Duodenal mucosa (tissue), 2 donors: ENCODE data around the gene HACD2.

ENCODE experiments used
- H3K27ac ChIP-seq: one replicate; pipeline ENCODE4 v1.7.0; 2013; ENCODE audit warnings: low read depth, low read length
- H3K27me3 ChIP-seq, 2 donors: one replicate each; pipeline ENCODE4 v1.7.0; 2013; ENCODE audit warnings: low read length in 2 of 2, control low read depth in 1 of 2; ENCODE audit not compliant: insufficient read depth in 2 of 2, control insufficient read depth in 1 of 2
- H3K36me3 ChIP-seq, 2 donors: one replicate each; pipeline ENCODE4 v1.7.0; 2013; ENCODE audit warnings: low read length in 2 of 2, control low read depth in 1 of 2; ENCODE audit not compliant: insufficient read depth in 2 of 2, control insufficient read depth in 1 of 2
- H3K4me1 ChIP-seq, 2 donors: one replicate each; pipeline ENCODE4 v1.7.0; 2013; ENCODE audit warnings: low read length in 2 of 2, control low read depth in 1 of 2; ENCODE audit not compliant: insufficient read depth in 2 of 2, control insufficient read depth in 1 of 2
- H3K4me3 ChIP-seq, 2 donors: one replicate each; pipeline ENCODE4 v1.7.0; 2013; ENCODE audit warnings: low read length in 2 of 2, low read depth in 1 of 2
- H3K9ac ChIP-seq, 2 donors: one replicate each; pipeline ENCODE4 v1.7.0; 2013; ENCODE audit warnings: low read length in 2 of 2, low read depth in 1 of 2
- H3K9me3 ChIP-seq, 2 donors: one replicate each; pipeline ENCODE4 v1.7.0; 2013; ENCODE audit warnings: low read length in 2 of 2, control low read depth in 1 of 2; ENCODE audit not compliant: control insufficient read depth in 1 of 2

Gene HACD2

DNA sequence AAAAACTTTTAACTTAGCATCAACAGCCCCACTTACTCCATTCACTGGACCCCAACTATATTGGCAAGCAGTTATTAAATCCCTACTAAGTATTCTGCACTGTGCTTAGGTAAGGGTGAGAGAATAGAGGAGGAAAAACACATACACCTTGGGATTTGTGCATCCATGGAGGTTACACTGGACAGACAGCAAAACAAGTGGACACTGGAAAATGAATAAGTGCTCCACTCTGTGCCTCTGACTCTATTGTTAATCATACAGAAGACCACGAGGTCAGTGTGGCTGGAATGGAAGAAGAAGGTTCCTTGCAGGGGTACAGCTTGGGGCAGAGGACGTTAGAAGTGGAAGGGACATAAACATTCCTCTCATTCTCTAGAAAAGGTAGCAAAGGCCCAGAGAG lies 139.2 kb downstream of the HACD2 start:
- Histone ChIP-seq H3K27ac (no peak overlapping the region), H3K9ac (no peak overlapping the region), H3K4me3 (peak overlapping the region in 1 of 2 donors; percentile 2), H3K36me3 (no peaks in the 10 kb centered on the region), H3K27me3 (peaks cover 17 to 25% of the 10 kb centered on the region in 2 donors), H3K9me3 (no peaks in the 10 kb centered on the region), H3K4me1 (peaks cover 3 to 16% of the 10 kb centered on the region in 2 donors)

GRCh38 chr3:123444744-123445143 lies 140.1 kb downstream of the HACD2 start:
- H3K9ac ChIP-seq, result no peak overlapping the region

GRCh38 chr3:123444023-123444422 lies 140.8 kb downstream of the HACD2 start:
- no peak overlapping the region for H3K9ac ChIP-seq
- no peak overlapping the region for H3K27ac ChIP-seq
- H3K9me3 ChIP-seq, result no peaks in the 10 kb centered on the region
- H3K36me3 ChIP-seq, result no peaks in the 10 kb centered on the region
- H3K27me3 ChIP-seq, result peaks cover 9 to 16% of the 10 kb centered on the region in 2 donors
- no peak overlapping the region for H3K4me3 ChIP-seq
- peaks cover 0 to 6% of the 10 kb centered on the region in 2 donors for H3K4me1 ChIP-seq

More at GRCh38 chr3:123444744-123445143, 140.1 kb downstream of the HACD2 start:
- no peak overlapping the region for H3K4me3 ChIP-seq
- H3K4me1 ChIP-seq, result peaks cover 0 to 7% of the 10 kb centered on the region in 2 donors
- no peak overlapping the region for H3K27ac ChIP-seq
- no peaks in the 10 kb centered on the region for H3K9me3 ChIP-seq
- peaks cover 9 to 17% of the 10 kb centered on the region in 2 donors for H3K27me3 ChIP-seq
- no peaks in the 10 kb centered on the region for H3K36me3 ChIP-seq

DNA sequence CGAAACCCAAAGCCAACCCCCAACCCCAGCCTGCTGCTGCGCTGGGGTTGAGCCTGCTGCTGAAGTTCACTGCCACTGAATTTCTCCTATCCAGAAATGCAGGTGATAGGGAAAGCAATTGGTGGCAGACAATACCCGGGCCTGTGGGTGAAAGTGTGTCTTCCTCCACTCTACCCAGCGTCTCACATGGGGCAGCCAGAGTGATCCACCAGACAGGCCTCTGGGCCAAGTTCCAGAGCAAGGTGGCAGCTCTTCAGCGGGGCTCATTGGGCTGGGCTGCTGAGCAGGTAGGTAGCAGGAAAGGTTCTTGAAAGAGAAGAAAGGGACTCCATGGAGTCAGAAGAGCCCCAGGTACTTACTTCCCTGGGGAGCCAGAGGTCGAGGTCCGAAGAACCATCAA lies 141.9 kb downstream of the HACD2 start:
- Histone ChIP-seq H3K36me3 (no peaks in the 10 kb centered on the region), H3K27me3 (peaks cover 9% of the 10 kb centered on the region in 2 donors), H3K27ac (no peak overlapping the region), H3K9ac (no peak overlapping the region), H3K4me3 (no peak overlapping the region), H3K9me3 (no peaks in the 10 kb centered on the region), H3K4me1 (no peaks in the 10 kb centered on the region)

- Histone ChIP-seq H3K27ac (no peak overlapping the region), H3K9ac (no peak overlapping the region), H3K4me3 (no peak overlapping the region), H3K4me1 (no peaks in the 10 kb centered on the region), H3K27me3 (peaks cover 4 to 9% of the 10 kb centered on the region in 2 donors), H3K9me3 (no peaks in the 10 kb centered on the region), H3K36me3 (no peaks in the 10 kb centered on the region)
Measured at GRCh38 chr3:123442125-123442524, 142.7 kb downstream of the HACD2 start.
